Esophagus muscularis mucosa (tissue), 3 donors: ENCODE results near the gene PPP1CA.

ENCODE experiments used
- CTCF ChIP-seq, 3 experiments: fragments of 200-600 bp in 2 of 3; fragments of 450-650 bp in 1 of 3; sonication (generic) in 2 of 3; IDR thresholded peaks; one replicate each; pipeline ENCODE4 v1.5.1; 2017 to 2019; ENCODE audit warnings: antibody characterized with exemption in 3 of 3, mild to moderate bottlenecking in 2 of 3, moderate library complexity in 1 of 3
- POLR2A ChIP-seq: fragments of 450-650 bp; IDR thresholded peaks from one replicate; pipeline ENCODE4 v1.6.1; 2017; ENCODE audit warnings: antibody characterized with exemption, moderate library complexity, mild to moderate bottlenecking, low read depth
- POLR2AphosphoS5 ChIP-seq, 2 donors: sonication (generic); formaldehyde crosslinking; IDR thresholded peaks; one replicate each; pipeline ENCODE4 v1.6.1; 2017; ENCODE audit warnings: antibody characterized with exemption in 2 of 2

- TF ChIP-seq CTCF (IDR thresholded peaks at IDR 0.05) (no peak), POLR2A (no peak), POLR2AphosphoS5 (IDR thresholded peaks at IDR 0.05) (peak in 1 of 2 donors; percentile 17)
Measured at GRCh38 chr11:67384851-67385366, 16.7 kb downstream of the PPP1CA start.
